ENCODE results near the gene PCAT6.
A peak's percentile ranks its signal among the peaks of the same experiment; 100 is the strongest.

PCAT6 gene

DNA sequence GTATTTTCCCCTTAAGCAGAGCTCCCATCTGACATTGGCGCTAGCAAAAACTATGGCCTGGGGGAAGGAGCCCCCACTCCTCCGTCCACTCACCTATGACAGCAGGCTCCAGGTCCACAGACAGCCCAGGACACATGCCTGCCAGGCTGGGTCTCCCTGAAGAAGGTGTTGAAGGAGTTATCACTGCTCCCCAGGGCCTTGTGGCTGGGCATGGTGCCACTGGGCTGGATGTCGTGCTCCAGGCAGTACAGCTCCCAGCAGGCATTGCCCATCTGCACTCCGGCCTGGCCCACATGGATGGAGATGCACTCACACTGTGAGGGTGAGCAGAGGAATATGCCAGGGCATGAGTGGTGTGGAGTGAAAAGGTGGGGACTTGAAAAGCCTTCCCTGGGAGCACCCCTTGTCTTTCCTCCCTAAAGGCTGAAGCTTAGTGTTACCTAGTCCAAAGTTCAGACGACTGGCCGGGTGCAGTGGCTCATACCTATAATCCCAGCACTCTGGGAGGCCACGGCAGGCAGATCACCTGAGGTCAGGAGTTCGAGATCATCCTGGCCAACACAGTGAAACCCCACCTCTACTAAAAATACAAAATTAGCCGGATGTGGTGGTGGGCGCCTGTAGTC is 48.1 kb downstream of the PCAT6 start:
- no peak overlapping the region for H3K4me3 ChIP-seq (replicated peaks; ENCODE audit: insufficient read depth, low read length)
- H3K27me3 ChIP-seq (ENCODE audit: insufficient read depth, poor library complexity, severe bottlenecking): no peaks in the 10 kb centered on the region
- no peak for TF ChIP-seq REST (IDR thresholded peaks at IDR 0.05; ENCODE audit: insufficient replicate concordance, low read depth)
- no peak for TF ChIP-seq CTCF (IDR thresholded peaks at IDR 0.05; ENCODE audit: insufficient read depth, low read length)
- no peak for TF ChIP-seq SPI1 (IDR thresholded peaks at IDR 0.05; ENCODE audit: borderline replicate concordance, low read depth)
- no peak for TF ChIP-seq POLR2AphosphoS5 (IDR thresholded peaks at IDR 0.05; ENCODE audit: low read depth)
- no peak for TF ChIP-seq GABPA (IDR thresholded peaks at IDR 0.05; ENCODE audit: low read depth)
- no peak for DNase-seq (ENCODE audit: low read depth in 1 of 2, low spot score in 1 of 2)
- H3K27ac ChIP-seq (replicated peaks): peak overlapping the region; percentile 71

- Histone ChIP-seq H3K4me3 (replicated peaks; ENCODE audit: insufficient read depth, low read length) (peak overlapping the region; percentile 67), H3K27ac (replicated peaks) (no peak overlapping the region), H3K27me3 (ENCODE audit: insufficient read depth, poor library complexity, severe bottlenecking) (no peaks in the 10 kb centered on the region)
- TF ChIP-seq POLR2AphosphoS5 (IDR thresholded peaks at IDR 0.05; ENCODE audit: low read depth) (no peak), GABPA (IDR thresholded peaks at IDR 0.05; ENCODE audit: low read depth) (no peak), REST (IDR thresholded peaks at IDR 0.05; ENCODE audit: insufficient replicate concordance, low read depth) (no peak), CTCF (IDR thresholded peaks at IDR 0.05; ENCODE audit: insufficient read depth, low read length) (no peak), SPI1 (IDR thresholded peaks at IDR 0.05; ENCODE audit: borderline replicate concordance, low read depth) (no peak)
- DNase-seq (ENCODE audit: low read depth in 1 of 2, low spot score in 1 of 2): no peak
These were observed 50.1 kb downstream of the PCAT6 start for GRCh38 chr1:202860744-202861419.

Measured in HL-60 (cell line).